ENCODE data around the gene ATP4B.

ATP4B gene

GRCh38 chr13:113657851-113658741, at the start of gene ATP4B:
Gene ATP4B, minus strand, starts transcription at chr13:113658198. Its CDS starts 54 bp downstream, at chr13:113658144.
- no peak for DNase-seq

GRCh38 chr13:113672002-113672651, 14.1 kb upstream of the ATP4B start:
- no peak for DNase-seq

GRCh38 chr13:113671066-113672001, 13.3 kb upstream of the ATP4B start:
- DNase-seq: no peak

- no peak for DNase-seq
These were observed 12.5 kb upstream of the ATP4B start for GRCh38 chr13:113670541-113670940.

GRCh38 chr13:113669755-113670341, 11.8 kb upstream of the ATP4B start:
- DNase-seq: no peak

GRCh38 chr13:113669231-113669754, 11.3 kb upstream of the ATP4B start:
- no peak for DNase-seq

GRCh38 chr13:113668491-113668971, 10.5 kb upstream of the ATP4B start:
- DNase-seq: no peak

GRCh38 chr13:113667771-113668490, 9.9 kb upstream of the ATP4B start:
- DNase-seq: no peak

GRCh38 chr13:113666951-113667701, 9.1 kb upstream of the ATP4B start, which contains the start of gene GRK1:
Gene GRK1, plus strand, starts transcription at chr13:113667219. Its CDS starts 168 bp downstream, at chr13:113667387.
- no peak for DNase-seq

GRCh38 chr13:113666329-113666670, 8.3 kb upstream of the ATP4B start:
- no peak for DNase-seq

GRCh38 chr13:113665597-113666328, 7.8 kb upstream of the ATP4B start:
- no peak for DNase-seq

GRCh38 chr13:113664751-113665596, 7.0 kb upstream of the ATP4B start:
- DNase-seq: no peak

GRCh38 chr13:113663934-113664333, 5.9 kb upstream of the ATP4B start:
- DNase-seq: no peak

GRCh38 chr13:113661509-113661908, 3.5 kb upstream of the ATP4B start:
- no peak for DNase-seq

- no peak for DNase-seq
These were observed 2.1 kb upstream of the ATP4B start for GRCh38 chr13:113660066-113660465.

- no peak for DNase-seq
These were observed 1.3 kb upstream of the ATP4B start for GRCh38 chr13:113659337-113659736.

GRCh38 chr13:113658836-113659235, 838 bp upstream of the ATP4B start:
- DNase-seq: no peak

- DNase-seq: no peak
These were observed 947 bp downstream of the ATP4B start for GRCh38 chr13:113656831-113657671.
